Midbrain (tissue), 1 donor: Measurements from ENCODE around the gene SPINK5.

Source experiments
- DNase-seq: peaks from one replicate; lab custom pipeline; 2025; lab: John Stamatoyannopoulos, UW

SPINK5 gene

DNA sequence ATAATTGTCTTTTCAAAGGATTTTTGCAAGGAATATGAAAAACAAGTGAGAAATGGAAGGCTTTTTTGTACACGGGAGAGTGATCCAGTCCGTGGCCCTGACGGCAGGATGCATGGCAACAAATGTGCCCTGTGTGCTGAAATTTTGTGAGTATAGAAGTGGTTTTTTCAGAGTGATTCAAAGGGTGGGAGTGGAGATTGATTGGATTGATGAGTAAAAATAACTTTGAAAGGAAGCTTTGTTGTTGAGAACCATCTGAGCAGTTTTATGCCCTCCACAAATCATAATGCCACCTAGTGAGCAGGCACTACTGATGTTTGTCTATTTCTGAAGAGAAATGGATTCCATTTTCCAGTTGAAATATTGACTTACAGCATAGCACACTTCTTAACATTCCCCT, 30.6 kb downstream of the SPINK5 start:
- no peak for DNase-seq

DNA sequence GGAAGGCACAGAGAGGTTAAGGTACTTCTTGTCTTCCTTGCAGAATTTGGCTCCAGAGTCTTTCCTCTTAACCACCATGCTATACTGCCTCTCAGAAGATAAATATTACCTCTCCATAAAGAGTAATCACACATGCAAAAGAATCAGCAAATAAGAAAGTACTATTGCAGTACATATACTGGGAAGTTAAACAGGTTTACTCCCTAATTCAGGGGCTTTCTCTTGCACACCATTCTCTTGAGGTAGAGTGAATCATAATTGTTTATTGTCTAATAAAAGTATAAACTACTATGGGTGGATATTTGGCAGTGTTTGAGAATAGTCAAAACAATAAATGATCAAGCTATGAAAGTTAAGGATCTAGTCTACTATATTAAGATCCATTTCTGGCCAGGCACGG, 40.4 kb downstream of the SPINK5 start:
- no peak for DNase-seq

DNA sequence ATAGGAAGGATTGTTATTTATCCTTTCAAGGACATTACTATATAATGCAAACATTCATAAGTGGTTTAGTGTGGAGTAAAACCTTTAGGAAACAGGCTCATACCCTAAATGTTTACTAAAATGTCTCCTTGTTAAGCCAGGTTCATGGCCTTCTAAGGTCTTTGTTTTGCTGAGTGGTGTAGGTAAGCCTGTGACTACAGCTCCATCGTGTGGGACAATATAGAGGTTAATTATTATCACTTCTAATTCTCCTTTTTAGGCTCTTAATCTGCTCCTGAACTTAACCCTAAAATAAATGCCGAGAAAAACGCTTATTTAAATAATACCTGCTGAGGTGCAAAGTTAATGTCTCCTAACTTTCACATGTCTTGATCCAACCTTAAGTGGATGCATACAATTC, 43.8 kb downstream of the SPINK5 start:
- DNase-seq, result no peak

DNA sequence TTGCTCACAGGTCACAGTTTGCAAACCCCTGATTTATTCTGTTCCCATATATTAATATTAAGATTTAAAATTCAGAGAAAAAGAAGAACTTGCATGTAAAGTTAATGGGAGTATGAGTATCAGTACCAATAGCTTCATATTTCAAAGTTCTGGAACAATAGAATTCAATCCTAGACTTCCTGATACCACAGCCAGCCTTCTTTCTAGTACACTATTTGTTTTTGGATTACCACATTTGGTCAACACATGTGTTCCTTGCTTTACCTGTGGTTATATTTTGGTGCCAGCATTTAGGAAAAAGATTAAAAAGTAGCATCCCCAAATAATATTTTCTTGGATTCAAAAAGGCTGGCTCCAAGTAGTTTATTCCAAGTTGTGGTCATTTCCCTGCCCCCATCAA, 49.5 kb downstream of the SPINK5 start:
- no peak for DNase-seq

DNA sequence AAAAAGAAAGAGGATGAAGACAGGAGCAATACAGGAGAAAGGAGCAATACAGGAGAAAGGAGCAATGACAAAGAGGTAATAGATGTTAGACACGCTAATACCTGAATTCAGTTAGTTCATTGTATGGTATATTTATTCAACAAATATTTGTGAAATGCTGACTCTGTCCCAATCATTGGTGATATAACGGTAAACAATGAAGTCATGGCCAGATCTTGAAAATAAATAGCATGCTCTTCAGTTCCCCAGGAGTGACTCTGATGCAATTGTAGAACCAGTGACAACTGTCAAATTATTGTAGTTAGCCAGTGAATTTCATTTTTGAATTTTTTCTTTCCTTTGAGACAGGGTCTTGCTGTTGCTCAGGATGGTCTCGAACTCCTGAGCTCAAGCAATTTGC, 56.5 kb downstream of the SPINK5 start:
- DNase-seq, result no peak

DNA sequence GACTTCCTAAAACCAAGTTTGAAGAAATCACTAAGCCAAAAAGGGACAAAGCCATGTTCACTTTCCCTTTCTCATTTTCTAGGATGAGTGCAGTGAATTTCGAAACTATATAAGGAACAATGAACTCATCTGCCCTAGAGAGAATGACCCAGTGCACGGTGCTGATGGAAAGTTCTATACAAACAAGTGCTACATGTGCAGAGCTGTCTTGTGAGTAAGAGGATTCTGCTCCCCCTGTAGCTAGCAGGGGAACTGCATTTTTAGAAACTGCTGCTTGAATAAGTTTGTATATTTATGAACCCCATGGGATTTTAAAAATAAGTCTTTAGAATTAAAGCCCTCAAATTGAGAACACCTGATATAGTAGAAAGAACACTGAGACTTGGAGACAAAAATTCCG, 61.9 kb downstream of the SPINK5 start:
- DNase-seq, result no peak

DNA sequence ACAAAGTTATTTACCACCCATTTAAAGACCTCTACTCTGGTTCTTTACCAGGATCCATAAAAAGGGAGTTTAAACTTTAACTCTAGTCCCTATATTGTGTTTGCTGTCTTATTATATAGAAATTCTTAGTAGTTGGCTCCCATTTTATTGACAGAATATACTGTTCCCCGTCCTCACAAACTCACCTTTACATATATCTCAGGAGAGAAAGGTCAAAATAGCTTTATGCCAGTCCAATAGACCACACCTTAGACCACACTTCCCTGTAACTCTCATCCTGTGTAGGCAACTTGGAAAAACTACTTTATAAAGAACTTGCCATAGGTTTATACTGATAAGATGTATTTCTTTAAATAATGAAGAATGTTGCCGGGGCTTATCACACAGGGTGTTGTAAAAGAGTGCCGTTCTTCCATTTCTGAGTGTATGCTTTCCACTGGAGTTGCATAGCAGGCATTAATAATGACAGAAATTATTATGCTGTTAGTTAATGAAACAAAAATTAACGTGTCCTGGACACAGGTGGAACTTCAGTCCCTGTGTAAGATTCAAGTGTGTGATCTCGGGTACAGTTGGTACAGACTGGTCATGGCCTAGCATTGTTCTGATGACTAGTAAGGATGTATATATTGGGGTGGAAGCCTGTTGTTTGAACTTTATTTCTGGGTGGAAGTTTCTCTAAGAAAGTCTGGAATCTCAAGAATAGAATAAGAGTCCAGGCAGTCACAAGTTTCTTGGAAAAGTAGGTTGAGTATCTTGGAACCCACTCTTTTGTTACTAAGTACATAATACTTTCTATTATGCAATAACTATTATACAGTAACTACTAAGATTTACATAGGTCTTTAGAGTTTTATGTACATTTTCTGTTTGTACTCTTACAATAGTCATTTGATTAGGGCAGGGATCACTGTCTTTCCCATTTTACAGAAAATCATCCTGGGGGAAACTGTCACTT, 71.6 kb downstream of the SPINK5 start:
- DNase-seq, result no peak

DNA sequence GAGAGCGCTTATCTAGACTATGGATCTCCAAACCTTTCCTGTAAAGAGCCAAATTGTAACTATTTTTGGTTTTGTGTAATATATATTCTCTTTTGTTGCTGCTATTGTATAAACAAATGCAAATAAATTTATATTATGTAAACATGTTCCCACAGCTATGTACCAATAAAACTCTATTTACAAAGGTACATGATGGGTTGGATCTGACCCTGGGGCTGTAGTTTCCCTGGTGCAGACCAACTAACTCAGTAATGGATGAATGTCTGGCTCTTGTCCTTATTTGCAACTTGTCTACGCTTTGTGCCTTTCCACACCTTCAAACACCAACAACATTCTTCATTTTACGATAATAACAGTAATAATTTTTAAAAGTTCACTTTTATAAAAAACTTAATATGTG, 77.1 kb downstream of the SPINK5 start:
- no peak for DNase-seq

DNA sequence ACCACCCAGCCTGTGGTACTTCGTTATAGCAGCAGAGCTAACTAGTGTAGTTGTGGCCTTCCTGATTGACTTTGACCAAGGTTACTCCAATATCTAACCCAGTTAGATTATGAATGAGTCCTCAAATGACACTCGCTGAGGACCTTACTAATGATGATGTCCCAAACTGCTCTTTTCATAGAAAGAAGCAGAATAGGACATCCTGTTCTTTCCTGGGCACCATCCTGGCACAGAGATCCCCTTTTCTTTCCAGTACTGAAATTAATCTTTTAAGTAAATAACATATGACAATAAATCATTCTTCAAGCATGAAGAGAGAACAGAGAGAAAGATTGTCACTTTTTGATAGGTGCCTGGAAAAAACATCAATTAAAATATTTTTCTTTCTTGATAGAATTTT, 77.9 kb downstream of the SPINK5 start:
- no peak for DNase-seq

DNA sequence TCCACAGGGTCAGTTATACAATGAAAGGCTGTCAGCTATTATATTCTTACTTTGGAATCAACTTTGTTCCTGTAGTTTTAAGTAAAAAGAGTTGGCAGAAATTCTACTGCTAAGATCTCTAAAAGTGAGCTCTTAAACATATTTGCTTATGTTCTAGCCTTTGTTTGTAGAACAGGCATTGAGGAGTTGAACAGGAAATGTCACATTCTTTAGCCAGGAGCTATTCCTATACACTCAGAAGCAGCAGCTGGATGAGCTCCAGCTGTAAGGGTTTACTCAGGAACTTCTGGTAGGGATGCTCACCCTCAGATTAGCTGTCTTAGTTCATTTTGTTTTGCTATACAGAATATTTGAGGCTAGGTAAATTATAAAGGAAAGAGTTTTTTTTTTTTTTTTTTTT, 82.1 kb downstream of the SPINK5 start:
- DNase-seq, result no peak

DNA sequence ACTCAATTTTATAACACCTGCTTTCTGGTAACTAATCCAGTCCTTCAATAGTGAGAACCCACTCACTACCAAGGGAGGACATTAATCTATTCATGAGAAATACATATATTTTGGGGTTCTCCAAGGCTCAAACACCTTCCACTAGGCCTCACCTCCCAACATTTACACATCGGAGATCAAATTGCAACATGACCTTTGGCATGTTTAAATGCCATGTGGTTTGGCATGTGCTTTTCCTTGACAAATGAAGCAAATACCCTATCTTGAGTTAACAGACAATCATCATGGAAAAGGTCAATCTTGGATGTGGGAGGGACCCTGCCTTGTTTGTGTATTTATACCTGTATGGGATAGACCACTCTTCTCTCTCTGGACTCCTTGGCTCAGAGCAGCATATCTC, 82.7 kb downstream of the SPINK5 start:
- no peak for DNase-seq

DNA sequence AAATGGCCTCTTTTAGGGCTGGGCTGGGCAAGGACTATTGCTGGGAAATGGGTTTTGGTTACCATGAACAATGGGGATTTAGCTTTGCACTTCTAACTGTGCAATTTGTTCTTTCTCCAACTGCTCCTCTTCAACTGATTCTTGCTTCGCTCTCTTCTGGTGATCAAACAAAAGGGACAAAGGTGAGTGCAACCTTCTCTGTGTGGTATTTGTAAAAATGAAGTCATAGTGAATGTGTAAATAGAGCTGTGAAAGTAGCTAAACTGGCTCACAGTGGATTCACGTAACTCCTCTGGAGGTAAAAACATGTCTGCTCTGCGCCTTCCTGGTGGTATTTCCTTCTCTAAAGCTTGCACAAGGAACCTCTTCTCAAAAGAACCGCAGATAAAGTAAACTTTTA, 83.6 kb downstream of the SPINK5 start:
- DNase-seq, result no peak

DNA sequence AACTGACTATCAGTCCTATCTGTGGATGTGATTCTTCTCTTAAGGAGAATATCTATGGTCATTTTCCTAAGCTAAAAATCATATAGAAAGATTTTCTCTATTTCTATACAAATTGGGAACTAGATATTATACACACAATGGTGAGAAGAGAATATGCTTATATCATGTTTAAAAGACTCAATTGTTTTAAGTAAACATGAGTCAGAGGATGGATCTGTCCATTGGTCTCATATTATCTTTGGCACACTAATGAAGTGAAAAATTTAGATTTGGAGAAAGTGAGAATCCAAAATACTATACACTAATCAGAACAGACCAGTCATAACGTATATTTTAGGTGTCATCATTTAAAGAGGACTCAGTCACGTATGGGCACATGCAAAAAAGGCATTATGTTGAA, 88.1 kb downstream of the SPINK5 start:
- no peak for DNase-seq

DNA sequence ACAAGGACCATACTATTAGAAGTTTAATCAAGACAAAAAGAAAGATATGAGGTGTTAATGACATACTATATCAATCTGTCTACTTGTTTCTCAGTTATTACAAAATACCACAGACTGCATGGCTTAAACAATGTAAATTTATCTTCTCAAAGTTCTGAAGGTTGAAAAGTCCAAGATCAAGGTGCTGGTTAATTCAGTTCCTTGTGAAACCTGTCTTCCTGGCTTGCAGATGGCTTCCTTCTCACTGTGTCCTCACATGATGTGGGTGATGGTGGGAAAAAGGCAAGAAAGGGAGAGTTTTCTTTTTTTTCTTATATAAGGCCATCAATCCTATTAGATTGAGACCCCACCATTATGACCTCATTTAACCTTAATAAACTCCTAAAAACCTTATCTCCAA, 89.0 kb downstream of the SPINK5 start:
- DNase-seq, result no peak

DNA sequence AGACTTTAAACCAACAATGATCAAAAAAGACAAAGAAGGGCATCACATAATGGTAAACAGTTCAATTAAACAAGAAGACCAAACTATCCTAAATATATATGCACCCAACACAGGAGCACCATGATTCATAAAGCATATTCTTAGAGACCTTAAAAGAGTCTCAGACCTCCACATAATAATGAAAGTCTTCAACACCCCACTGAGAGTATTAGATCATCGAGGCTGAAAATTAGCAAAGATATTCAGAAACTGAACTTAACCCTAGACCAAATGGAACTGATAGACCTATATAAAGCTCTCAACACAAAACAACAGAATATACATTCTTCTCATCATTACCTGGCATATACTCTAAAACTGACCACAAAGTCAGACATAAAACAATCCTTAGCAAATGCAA, 92.8 kb downstream of the SPINK5 start:
- DNase-seq, result no peak

DNA sequence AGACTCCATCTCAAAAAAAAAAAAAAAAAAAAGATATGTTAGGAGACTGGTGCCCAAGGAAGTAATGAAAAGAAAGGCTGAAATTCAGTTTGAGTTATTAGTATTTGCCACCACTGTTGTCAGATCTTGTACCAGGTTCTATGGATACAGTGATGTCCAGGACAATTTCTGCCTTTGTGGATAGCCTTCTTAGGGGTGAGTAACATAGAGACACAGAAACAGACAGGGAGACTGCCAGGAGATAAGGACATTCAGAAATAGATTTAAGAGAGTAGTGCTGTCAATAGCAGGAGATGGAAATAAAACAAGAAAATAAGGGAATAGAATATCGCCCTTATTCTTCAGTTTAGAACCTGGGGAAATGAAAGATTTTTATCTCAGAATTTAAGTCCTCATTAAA, 98.3 kb downstream of the SPINK5 start:
- DNase-seq, result no peak

DNA sequence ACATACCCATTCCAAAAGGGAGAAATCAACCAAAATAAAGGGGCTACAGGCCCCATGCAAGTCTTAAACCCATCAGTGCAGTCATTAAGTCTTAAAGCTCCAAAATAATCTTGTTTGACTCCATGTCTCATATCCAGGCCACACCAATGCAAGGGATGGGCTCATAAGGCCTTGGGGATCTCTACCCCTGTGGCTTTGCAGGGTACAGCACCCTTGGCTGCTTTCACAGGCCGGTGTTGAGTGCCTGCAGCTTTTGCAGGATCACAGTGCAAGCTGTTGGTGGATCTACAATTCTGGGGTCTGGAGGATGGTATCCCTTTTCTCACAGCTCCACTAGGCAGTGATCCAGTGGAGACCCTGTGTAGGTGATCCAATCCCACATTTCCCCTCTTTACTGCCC, 99.6 kb downstream of the SPINK5 start:
- DNase-seq, result no peak

DNA sequence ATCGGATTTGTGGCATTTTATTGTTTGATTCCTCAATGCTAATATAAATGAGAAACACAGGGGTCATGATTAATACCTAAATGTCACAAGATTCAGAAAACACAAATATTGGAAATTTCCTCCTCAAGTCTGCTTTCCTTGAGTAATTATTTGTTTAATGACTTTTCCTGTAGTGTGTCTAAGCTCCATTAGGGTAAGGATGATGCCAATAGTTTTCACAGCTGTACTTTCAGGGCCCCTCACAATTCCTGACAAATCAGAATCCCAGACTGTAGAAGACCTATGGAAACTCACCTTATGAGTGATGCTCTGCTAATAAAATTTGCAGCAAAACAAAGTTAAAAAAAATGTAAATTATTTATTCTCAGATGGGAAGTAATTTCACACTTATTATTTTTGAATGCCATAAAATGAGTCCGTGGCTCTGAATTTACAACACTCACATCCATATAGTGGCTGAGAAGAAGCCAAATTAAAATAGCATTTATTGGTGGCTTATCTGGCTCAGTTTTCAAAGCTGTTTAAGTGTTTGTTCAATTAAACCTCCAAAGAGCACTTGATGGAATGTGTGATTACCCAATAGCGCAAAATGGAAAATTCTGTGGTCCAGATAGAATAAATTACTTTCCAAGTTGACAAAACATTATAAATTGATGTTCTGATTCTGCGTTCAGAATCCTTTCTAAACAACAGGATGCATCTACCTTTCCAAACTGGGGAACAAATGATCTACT, 102.9 kb downstream of the SPINK5 start:
- DNase-seq, result no peak

DNA sequence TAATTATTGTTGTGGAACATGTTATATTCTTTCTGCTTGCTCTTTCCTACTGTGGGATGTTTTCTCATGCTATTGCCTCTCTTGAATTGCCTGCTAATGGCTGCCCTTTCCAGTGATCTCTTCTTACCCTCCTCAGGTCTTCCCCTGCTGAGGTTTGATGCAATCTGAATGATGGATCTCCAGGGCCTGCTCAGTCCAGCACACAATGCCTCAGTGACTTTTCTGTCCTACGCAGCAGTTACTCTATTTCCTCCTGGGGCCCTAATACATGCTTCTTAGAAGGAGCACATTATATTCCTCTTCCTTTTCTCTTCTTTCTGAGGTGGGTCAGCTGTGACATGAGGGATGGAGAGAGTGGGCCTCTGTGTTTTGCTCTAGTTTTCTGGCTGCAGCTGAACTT, 104.5 kb downstream of the SPINK5 start, which contains the start of gene SPINK14:
SPINK14 (plus strand) TSS at position 301 of the 400 bp plus-strand sequence. CDS start 1,187 bp downstream, outside the sequence.
- DNase-seq, result no peak

DNA sequence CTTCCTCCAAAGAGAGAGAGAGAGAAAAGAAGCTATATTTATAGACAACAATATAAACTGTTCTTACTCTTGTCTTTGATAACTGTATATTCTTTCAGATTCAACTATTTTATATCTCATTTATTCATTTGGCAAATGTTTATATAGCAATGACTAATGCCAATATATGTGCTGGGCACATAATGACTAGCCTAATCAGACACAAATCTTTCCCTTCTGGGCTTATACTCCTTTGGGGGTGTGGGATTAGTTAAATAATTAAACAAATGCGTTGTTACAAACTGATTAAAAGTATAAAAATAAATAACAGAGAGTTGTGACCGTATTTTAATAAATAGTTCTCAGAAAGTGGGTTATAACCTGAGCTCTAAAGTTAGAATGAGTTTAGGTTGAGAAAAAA, 108.6 kb downstream of the SPINK5 start:
- no peak for DNase-seq

DNA sequence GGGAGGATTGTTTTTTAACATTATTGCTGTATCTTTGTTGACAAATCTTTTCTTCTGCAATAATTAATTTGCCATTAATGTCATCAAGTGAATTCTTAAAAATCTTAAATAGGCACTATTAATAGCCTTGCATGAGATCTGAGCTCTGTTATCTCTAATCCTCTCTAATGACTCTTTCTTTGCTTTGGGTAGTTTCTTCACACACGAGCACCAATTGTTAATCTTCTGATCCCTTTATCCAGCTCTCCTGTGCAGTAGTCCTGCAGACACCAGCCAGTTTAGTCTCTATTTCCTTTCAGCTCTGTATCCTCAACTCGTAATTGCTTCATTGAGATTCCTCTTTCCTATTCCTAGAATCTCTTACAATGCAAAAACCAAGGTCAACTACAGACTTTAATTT, 112.7 kb downstream of the SPINK5 start:
- DNase-seq, result no peak

DNA sequence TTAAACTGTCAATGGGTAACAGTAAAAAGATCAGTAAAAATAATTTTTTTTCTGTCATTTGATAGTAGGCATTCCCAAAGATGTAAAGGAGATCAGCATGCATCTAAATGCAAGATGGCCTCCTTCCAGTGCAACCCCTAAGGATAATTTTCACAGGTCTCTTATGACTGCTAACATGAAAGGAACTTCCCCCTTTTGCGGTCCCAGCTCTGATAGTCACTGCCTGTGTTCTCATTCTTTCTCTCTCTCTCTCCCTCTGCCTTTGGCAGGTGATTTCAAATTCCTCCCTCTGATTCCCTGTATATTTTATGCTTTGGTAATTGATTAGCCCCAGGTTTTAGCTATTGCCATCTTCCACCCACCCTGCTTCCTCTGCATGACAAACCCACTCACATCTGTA, 113.4 kb downstream of the SPINK5 start:
- no peak for DNase-seq

DNA sequence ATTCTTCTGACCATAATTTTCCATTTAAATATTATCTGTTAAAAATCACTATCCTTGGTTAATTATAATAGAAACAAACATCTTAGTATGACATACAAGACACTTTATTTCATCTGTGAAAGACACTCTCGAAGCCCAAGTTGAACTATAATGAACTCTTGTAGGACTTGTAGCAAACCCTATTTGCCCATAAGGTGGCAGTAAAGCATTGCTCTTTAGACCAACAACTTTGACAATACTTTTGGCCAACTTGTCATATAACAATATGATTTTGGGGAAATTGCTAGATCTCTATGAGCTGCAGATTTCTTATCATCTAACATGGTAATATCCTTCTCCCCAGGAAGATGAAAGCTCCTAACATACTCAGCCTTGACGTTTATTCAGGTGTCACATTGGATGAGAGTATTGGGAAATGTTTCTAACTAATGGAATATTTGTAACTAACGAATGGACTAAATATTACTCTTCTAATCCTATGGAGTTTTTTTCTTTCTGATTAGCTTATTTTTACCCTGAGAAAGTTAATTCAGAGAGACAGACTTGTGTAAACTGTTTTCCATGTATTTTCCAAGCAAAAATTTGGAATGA, 115.5 kb downstream of the SPINK5 start:
- peak; percentile 77 for DNase-seq
